Right lobe of liver (tissue), 4 donors: ENCODE measurements around the gene TLX3.
"Not testable (repeated sequence)": the region's sequence is repeated elsewhere in the genome, so short reads cannot be mapped to it uniquely, and the experiment has no call there.

Experiments used
- CTCF ChIP-seq, 4 donors: fragments of 200-600 bp in 3 of 4; fragments of 450-650 bp in 1 of 4; IDR thresholded peaks; one replicate each; pipeline versions ENCODE4 v1.5.1 to v1.8.0; 2016 to 2022; ENCODE audit warnings: antibody characterized with exemption in 4 of 4, mild to moderate bottlenecking in 2 of 4
- POLR2A ChIP-seq: fragments of 450-650 bp; IDR thresholded peaks from one replicate; pipeline ENCODE4 v1.6.1; 2017; ENCODE audit warnings: antibody characterized with exemption, mild to moderate bottlenecking
- donor health status: DM: no; HTN: no; CAD: no.
- donor health status: DM: no; HTN: no; CAD: no.
- donor health status: DM: no; HTN: yes; CAD: no.

DNA sequence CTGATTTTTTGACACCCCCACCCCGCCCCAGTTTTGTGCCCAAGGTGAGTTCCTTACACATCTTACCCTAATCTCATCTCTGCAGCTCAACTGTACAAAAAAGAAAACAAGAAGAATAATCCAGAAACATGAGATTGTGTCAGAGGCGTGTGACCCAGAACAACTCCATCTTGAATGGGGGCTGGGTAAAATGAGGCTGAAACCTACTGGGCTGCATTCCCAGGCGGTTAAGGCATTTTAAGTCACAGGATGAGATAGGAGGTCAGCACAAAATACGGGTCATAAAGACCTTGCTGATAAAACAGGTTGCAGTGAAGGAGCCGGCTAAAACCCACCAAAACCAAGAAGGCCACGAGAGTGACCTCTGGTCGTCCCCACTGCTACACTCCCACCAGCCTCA is 52.1 kb downstream of the TLX3 start:
- TF ChIP-seq CTCF (IDR thresholded peaks at IDR 0.05); POLR2A: not testable (repeated sequence)
